Measurements from ENCODE around the gene SLC66A3. TPM values are rescaled to one million over a fixed set of nuclear protein-coding genes. Genes with fewer than 3 reads are reported as not detected.

Gene SLC66A3
- total RNA-seq, 1 experiment from 2014 or later: 13.3 TPM

- Mint-ChIP-seq H3K4me1 (peaks cover 17 to 24% of the 10 kb centered on the region in 2 experiments), H3K4me3 (no peak overlapping the region; a peak in 1 of 5 replicates), H3K27ac (no peak overlapping the region; a peak in 2 of 7 replicates), H3K36me3 (ENCODE audit: insufficient read depth in 1 of 3, low read depth in 3 of 3) (no peaks in the 10 kb centered on the region; a peak in 2 of 7 replicates), H3K27me3 (ENCODE audit: low read depth) (peaks cover 7% of the 10 kb centered on the region), H3K9me3 (no peaks in the 10 kb centered on the region)
- Histone ChIP-seq H3K27ac (ENCODE audit: insufficient read length, low read depth, low read length) (no peak overlapping the region), H3K56ac (ENCODE audit: insufficient read length, low read depth, low read length) (no peak overlapping the region), H3K23ac (ENCODE audit: insufficient read length, low read depth, low read length) (no peak overlapping the region), H4K20me1 (ENCODE audit: control insufficient read depth, insufficient read depth, insufficient read length) (no peaks in the 10 kb centered on the region), H3K4ac (ENCODE audit: low read depth, low read length) (no peak overlapping the region), H2BK15ac (ENCODE audit: low read depth, low read length) (no peak overlapping the region), H4K91ac (ENCODE audit: insufficient read length, low read depth, low read length) (no peak overlapping the region), H2AK5ac (ENCODE audit: insufficient read length, low read length) (no peak overlapping the region), H2AFZ (ENCODE audit: low read length) (no peak overlapping the region), H3K14ac (ENCODE audit: insufficient read depth, low read length) (no peak overlapping the region), H3K4me1 (ENCODE audit: insufficient read depth, low read length) (no peaks in the 10 kb centered on the region; the same call in 1 of the 2 replicates), H3K9me3 (ENCODE audit: control insufficient read depth, low read depth, low read length) (no peaks in the 10 kb centered on the region), H2BK5ac (ENCODE audit: insufficient read length, low read length) (no peak overlapping the region), H3K79me2 (ENCODE audit: insufficient read depth, low read length) (no peaks in the 10 kb centered on the region), H3K79me1 (ENCODE audit: insufficient read depth, low read depth, low read length, poor library complexity, severe bottlenecking) (no peaks in the 10 kb centered on the region), H2BK12ac (ENCODE audit: insufficient read length, low read depth, low read length) (no peak overlapping the region), H4K5ac (ENCODE audit: insufficient read length, low read depth, low read length) (no peak overlapping the region), H3T11ph (ENCODE audit: low read length) (no peak overlapping the region), H3K18ac (ENCODE audit: insufficient read length, low read depth, low read length) (no peak overlapping the region), H2BK20ac (ENCODE audit: low read depth, low read length, poor library complexity, severe bottlenecking) (no peak overlapping the region), H3K27me3 (ENCODE audit: insufficient read depth, low read length) (no peaks in the 10 kb centered on the region), H3K9ac (ENCODE audit: extremely low read depth, insufficient read length, low read length) (no peak overlapping the region), H3K23me2 (ENCODE audit: insufficient read length, low read depth, low read length, poor library complexity, severe bottlenecking) (no peaks in the 10 kb centered on the region), H4K8ac (replicated peaks; ENCODE audit: insufficient read length, low read depth, low read length) (no peak overlapping the region), H2BK120ac (ENCODE audit: low read depth, low read length, poor library complexity, severe bottlenecking) (no peak overlapping the region), H3K4me2 (ENCODE audit: insufficient read depth, insufficient read length, low read length) (no peak overlapping the region)
- TF ChIP-seq CTCF (conservative IDR thresholded peaks at IDR 0.05): peak; percentile 91
- WGBS (ENCODE audit: extremely low coverage, insufficient read length, low lambda C conversion rate): no CpG with 5 or more reads among the region's 41 CpGs
- DNase-seq: peak; percentile 82
Observed at GRCh38 chr2:11123856-11124759, 31.2 kb upstream of the SLC66A3 start.
